SK-N-MC (cell line): ENCODE results near the gene CYP26A1.

ENCODE experiments used
- EZH2 ChIP-seq: fragments of 200-600 bp; sonication (generic); IDR thresholded peaks from one replicate; pipeline ENCODE4 v1.6.1; 2017; ENCODE audit warnings: antibody characterized with exemption
- FOXP2 ChIP-seq: optimal IDR thresholded peaks from 2 replicates; pipeline ENCODE3; 2011; ENCODE audit warnings: mild to moderate bottlenecking, moderate library complexity; ENCODE audit not compliant: insufficient read depth; ENCODE audit errors: extremely low read length, control extremely low read depth
- POLR2AphosphoS5 ChIP-seq: IDR thresholded peaks from 2 replicates; pipeline ENCODE4 v1.6.1; 2012; ENCODE audit warnings: mild to moderate bottlenecking, low read depth, low read length, borderline replicate concordance

DNA sequence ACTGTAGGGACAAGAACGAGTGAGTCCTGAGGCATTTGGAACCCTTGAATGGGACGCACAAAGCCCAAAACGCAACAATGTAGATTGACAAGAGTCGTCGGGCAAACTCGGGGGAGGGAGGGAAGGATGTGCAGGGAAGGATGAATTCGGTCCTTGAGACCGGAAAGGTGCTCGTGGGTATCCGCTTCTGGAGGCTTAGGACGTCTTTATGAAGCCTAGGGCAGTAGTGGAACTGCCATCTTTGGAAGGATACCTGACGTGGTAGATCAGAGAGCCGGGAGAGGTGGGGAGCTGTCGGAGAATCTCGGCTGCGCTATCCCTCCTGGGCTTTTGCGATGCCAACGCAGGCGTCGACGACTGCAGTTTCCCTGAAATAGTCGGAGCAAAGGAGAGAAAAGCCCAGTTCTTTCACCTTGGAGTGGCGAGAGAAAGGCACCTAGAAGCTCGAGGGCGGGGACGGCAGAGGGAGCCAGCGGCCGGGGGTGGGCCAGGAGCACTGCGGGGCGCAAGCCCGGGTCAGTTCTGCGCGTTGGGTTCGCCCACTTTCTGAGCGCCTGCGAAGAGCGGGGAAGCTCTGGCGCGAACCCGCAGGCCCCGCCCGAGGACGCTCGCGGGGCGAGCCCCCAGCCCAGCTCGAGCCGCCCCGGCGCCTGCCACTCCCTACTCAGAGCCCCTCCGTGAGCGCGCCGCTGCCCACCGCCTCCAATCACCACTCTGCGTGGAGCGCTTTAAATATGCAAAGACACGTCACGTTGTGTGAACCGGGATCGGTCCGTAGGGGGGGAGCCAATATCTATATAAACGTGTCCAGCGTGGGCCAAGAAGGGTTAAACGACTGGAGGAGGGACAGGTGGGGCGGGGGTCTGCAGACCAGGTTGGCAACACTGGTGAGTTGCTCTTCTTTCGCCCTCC is 13.5 kb upstream of the CYP26A1 start, which contains the start of gene CYP26C1:
- TF ChIP-seq FOXP2, result no peak
- no peak for TF ChIP-seq POLR2AphosphoS5
- no peak for TF ChIP-seq EZH2
